Right cardiac atrium (tissue), 5 donors: ENCODE data around the gene DNMT3B. TPM values are rescaled to one million over a fixed set of nuclear protein-coding genes. Genes with fewer than 3 reads are reported as not detected.
A peak's percentile ranks its signal among the peaks of the same experiment; 100 is the strongest.
"Not testable (repeated sequence)": the region's sequence is repeated elsewhere in the genome, so short reads cannot be mapped to it uniquely, and the experiment has no call there.

ENCODE experiments used
- ATAC-seq, 2 donors: fragments of 200-7000 bp; cut with Tn5 transposase; one replicate each; pipeline versions ENCODE4 v1.8.0 to v1.9.1; 2020; ENCODE audit warnings: moderate library complexity in 2 of 2, mild to moderate bottlenecking in 1 of 2
- DNase-seq, 3 donors: peaks; one replicate each; pipeline ENCODE4 v3.0.0-alpha.2; 2020
- H3K27ac ChIP-seq: one replicate; pipeline ENCODE4 v1.5.1; 2013; ENCODE audit warnings: mild to moderate bottlenecking, low read length, control low read depth, moderate library complexity
- H3K27me3 ChIP-seq: one replicate; pipeline ENCODE4 v1.6.1; 2013; ENCODE audit not compliant: control insufficient read depth, insufficient read depth
- H3K4me1 ChIP-seq: one replicate; pipeline ENCODE4 v1.6.1; 2013; ENCODE audit warnings: low read length; ENCODE audit not compliant: control insufficient read depth, insufficient read depth
- H3K4me3 ChIP-seq: one replicate; pipeline ENCODE4 v1.5.1; 2013; ENCODE audit warnings: low read length, control low read depth
- H3K9me3 ChIP-seq: one replicate; pipeline ENCODE4 v1.6.1; 2013; ENCODE audit warnings: low read length; ENCODE audit not compliant: control insufficient read depth
- WGBS: extraction: QIAGEN DNeasy Blood & Tissue Kit; methylation state at CpG from one replicate; pipeline ENCODE4 v1.1.7; 2013; 5-methylcytosine and 5-hydroxymethylcytosine counted together
- intact Hi-C, 4 donors: fragments of 100-400 bp; cut with DNase I; formaldehyde crosslinking; loops; one replicate each; pipeline versions ENCODE4 v1.11.0 to v1.14.0; 2022 to 2023
- polyA plus RNA-seq: library from polyadenylated mRNA; stranded (reverse); fragments of 200-250 nt; gene quantifications from one replicate; pipeline ENCODE4 v1.2.3, GENCODE V29; 2013
- total RNA-seq, 4 donors: library from RNA; stranded (reverse); fragmentation: NEBNext Ultra II Directional; extraction: Animal tissue kit (Norgen Biotek cat#: 25700); gene quantifications; one replicate each; pipeline ENCODE4 v1.2.1, GENCODE V29; 2021
- donor health status: healthy with polysubstance abuse.
- donor health status: DM: no; HTN: yes; CAD: no.
- donor health status: DM: no; HTN: no; CAD: no.
- donor health status: DM: no; HTN: yes; CAD: no; lungs with severe emphysema.
- donor health status: DM: yes; HTN: yes; CAD: no.

The DNMT3B gene
- total and polyA plus RNA-seq, 5 donors, result 0.28 to 0.65 (median 0.57) TPM

DNA sequence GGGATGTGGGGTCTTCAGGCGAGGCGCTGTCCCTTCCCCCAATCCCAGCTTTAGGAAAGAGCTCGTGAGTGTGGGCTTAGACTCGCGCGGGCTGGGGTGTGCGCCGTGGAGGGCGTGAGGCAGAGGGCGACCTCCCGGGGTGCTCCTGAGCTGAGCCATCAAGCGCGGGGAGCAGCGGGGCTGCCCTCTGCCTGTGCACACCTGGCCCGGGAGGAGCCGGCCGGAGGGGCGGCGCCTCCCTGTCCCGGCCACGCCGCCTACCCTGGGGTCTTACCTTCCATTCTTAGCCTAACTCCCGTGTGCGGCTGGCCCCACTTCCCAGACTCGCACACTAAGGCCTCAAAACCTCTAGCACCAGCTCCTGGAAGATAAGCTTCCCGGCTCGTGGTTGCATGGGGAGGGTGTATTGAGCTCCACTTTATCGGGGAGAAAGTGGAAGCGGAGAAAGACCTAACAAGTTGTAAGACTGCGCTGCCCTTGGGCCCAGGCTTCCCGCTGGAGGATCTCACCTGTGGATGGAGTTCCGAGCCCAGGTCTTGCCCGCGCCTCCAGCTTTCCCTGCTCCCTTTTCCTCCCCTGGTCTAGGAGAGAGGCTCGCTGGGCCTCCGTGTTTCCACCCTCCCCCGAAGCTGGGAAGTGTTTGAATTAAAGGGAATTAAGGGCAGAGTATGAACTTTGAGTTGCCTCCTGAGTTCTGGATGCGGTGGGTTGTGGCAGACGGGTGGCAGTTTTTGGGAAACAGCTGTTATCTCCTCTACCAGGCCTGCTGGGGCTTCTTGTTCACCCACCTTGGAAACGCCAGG, 1.2 kb downstream of the DNMT3B start:
- Histone ChIP-seq H3K4me3 (peak overlapping the region; percentile 94), H3K4me1 (no peaks in the 10 kb centered on the region), H3K27me3 (no peaks in the 10 kb centered on the region), H3K9me3 (no peaks in the 10 kb centered on the region), H3K27ac (no peak overlapping the region)
- no peak for DNase-seq
- peak; percentile 12 to 34 for ATAC-seq
- intact Hi-C loops, result no loop called here
- 22% methylated on average over 40 of the region's 40 CpGs for WGBS

DNA sequence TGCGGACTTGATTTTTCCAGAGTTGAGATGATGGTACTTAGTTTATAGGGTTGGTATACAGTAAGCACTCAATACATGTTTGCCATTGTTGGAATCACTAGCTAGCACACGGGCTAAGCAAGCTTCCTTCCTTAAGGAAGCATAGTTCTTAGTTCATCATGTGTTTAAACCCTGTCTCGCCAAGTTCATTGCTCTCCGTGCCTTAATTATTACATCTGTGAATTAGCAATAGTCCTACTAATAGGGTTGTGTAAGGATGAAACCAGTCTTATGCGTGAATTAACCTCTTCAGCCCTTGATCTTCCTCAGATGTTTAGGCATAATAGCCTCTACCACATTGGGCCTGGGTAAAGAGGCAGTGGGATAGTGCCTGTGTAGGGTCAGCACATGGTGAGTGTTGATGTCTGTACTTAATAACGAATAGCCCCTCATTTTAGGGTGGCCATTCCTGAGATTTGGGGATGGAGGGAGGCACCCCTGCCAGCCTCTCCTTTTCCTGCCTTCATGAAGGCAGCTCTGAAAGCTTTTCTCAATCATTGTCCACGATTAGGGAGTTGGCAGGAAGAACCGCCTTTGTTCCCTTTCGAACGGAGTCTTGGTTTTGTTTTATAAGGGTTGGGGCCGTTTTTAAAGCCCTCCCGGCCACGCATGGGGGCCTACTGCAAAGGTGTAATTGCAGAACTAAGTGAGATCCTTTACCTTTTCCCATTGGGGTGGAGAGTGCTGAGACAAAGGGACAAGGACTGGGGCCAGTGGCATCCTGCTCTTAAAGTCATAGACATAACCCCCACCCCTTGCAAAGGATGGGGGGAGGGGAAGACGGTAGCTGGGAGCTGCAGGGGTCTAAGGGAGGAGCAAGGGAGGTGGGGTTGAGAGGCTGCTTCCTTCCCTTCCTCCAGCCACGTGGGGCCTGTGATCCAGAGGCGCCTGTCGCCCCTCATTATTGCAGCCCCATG, 2.1 kb downstream of the DNMT3B start:
- ATAC-seq (no peak), DNase-seq (no peak)
- Histone ChIP-seq H3K27ac (no peak overlapping the region), H3K27me3 (no peaks in the 10 kb centered on the region), H3K4me1 (no peaks in the 10 kb centered on the region), H3K4me3 (no peak overlapping the region), H3K9me3 (no peaks in the 10 kb centered on the region)
- intact Hi-C loops, result no loop called here
- 58% methylated on average over 17 of the region's 17 CpGs for WGBS

DNA sequence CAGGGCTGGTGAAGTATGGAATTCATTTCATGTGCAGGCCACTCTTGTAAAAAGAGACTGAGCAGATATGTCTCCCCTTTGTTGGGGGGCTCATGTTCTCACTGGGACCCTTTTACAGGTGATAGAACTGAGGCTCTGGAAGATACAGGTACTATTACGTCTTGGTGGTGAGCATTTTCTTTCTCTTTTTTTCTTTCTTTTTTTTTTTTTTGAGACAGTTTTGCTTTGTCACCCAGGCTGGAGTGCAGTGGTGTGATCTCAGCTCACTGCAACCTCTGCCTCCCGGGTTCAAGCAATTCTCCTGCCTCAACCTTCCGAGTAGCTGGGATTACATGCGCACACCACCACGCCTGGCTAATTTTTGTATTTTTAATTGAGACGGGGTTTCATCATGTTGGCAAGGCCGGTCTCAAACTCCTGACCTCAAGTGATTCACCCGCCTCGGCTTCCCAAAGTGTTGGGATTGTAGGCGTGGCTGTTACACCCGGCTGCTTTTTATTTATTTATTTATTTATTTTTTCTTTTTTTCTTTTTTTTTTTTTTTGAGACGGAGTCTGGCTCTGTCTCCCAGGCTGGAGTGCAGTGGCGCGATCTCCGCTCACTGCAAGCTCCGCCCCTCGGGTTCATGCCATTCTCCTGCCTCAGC, 3.2 kb downstream of the DNMT3B start:
- WGBS, result 94% methylated on average over 17 of the region's 17 CpGs
- H3K9me3 ChIP-seq, intact Hi-C loops, H3K27ac ChIP-seq, ATAC-seq, DNase-seq, H3K27me3 ChIP-seq, H3K4me3 ChIP-seq, H3K4me1 ChIP-seq: not testable (repeated sequence)

DNA sequence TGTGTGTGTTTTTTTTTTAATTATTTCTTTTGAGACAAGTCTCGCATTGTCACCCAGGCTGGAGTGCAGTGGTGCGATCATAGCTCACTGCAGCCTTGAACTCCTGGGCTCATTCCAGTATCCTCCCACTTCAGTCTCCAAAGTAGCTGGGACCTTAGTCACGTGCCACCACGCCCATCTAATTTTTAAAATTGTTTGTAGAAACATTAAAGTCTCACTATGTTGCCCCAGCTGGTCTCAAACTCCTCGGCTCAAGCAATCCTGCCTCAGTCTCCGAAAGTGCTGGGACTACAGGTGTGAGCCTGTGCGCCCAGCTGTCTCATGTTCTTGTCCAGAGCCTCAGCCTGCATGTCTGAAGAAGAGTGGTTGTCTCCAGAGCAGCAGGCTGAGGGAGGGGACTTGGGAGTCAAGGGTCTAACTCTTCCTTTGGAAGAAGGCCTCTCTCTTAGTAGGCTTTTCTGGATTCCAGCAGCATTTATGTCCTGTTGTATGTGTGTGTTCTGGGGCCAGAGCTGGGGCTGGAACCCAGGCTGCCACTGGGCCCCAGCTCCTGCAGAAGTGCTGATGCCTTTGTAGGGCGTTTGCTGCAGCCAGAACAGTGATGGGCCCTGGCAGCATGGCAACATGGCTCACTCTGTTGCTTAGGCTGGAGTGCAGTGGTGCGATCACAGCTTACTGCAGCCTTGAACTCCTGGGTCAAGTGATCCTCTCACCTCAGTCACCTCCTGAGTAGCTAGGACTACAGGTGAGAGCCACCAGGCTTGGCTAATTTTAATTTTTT, 5.4 kb downstream of the DNMT3B start:
- H3K27ac ChIP-seq, result no peak overlapping the region
- DNase-seq (no peak), ATAC-seq (no peak)
- 91% methylated on average over 9 of the region's 9 CpGs for WGBS
- H3K4me1 ChIP-seq, result no peaks in the 10 kb centered on the region
- intact Hi-C loops, result no loop called here
- no peak overlapping the region for H3K4me3 ChIP-seq
- H3K9me3 ChIP-seq, result no peaks in the 10 kb centered on the region
- no peaks in the 10 kb centered on the region for H3K27me3 ChIP-seq

DNA sequence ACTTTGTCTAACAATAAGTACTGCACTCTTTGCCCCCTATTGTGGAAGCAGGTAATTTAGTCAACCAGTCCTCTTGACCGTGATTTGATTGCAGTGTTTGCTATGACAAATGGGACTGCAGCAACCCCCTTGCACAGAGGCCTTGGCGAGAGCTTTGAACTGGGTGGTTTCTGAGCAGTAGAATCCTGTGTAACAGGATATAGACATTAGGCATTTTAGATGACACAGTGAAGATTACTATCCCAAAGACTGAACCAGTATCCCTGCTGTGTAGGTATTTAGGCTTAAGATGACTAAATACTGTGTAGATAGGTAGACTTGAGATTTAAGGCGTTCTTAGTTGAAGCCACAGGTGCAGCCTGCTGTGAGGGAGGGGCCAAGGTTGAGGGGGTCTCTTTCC, 9.9 kb downstream of the DNMT3B start:
- H3K9me3 ChIP-seq, result no peaks in the 10 kb centered on the region
- ATAC-seq (no peak), DNase-seq (no peak)
- intact Hi-C loops, result no loop called here
- no peak overlapping the region for H3K27ac ChIP-seq
- 93% methylated on average over 3 of the region's 3 CpGs for WGBS
- H3K27me3 ChIP-seq, result no peaks in the 10 kb centered on the region
- peaks cover 4% of the 10 kb centered on the region for H3K4me1 ChIP-seq
- no peak overlapping the region for H3K4me3 ChIP-seq

DNA sequence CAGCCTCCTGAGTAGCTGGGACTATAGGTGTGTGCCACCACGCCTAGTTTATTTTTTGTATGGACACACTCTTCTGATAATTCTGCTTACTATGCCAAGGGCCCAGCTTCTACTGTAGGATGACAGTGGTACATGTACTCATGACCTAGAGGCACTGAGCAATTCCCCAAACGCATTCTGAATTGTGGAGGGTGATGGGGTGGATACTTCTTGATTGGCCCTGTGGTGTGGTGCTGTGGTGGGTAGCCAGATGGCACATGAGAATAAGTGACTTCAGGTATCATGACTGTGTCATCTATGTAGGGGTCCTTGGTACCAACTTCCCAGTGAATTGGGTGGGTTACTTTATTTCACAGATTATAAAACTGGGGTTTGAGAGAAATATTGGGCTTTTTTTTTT, 11.0 kb downstream of the DNMT3B start:
- Histone ChIP-seq H3K27ac (no peak overlapping the region), H3K4me1 (peaks cover 4% of the 10 kb centered on the region), H3K27me3 (no peaks in the 10 kb centered on the region), H3K4me3 (no peak overlapping the region), H3K9me3 (no peaks in the 10 kb centered on the region)
- ATAC-seq (no peak), DNase-seq (no peak)
- 94% methylated on average over 2 of the region's 2 CpGs for WGBS
- intact Hi-C loops, result no loop called here

DNA sequence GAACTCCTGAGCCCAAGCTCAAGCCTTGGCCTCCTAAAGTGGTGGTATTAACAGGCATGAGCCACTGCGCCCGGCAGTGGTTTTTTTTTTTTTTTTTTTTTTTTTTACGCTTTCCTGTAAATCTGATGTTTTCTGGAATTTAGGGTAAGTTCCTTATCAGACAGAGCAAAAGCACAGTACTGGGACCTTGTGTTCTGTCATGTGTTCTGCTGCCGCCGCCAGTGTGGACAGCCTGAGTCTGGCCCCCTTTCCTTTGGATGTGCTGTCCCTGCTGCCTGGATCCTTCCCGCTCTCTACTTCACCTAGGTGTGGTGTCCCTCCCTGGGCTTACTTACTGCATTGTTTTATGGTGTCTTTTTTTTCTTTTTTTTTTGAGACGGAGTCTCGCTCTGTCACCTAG, 11.7 kb downstream of the DNMT3B start:
- H3K27me3 ChIP-seq, result no peaks in the 10 kb centered on the region
- no peak overlapping the region for H3K4me3 ChIP-seq
- 93% methylated on average over 8 of the region's 8 CpGs for WGBS
- H3K4me1 ChIP-seq, result peaks cover 4% of the 10 kb centered on the region
- no peak overlapping the region for H3K27ac ChIP-seq
- intact Hi-C loops, result no loop called here
- DNase-seq (no peak), ATAC-seq (no peak)
- H3K9me3 ChIP-seq, result no peaks in the 10 kb centered on the region

DNA sequence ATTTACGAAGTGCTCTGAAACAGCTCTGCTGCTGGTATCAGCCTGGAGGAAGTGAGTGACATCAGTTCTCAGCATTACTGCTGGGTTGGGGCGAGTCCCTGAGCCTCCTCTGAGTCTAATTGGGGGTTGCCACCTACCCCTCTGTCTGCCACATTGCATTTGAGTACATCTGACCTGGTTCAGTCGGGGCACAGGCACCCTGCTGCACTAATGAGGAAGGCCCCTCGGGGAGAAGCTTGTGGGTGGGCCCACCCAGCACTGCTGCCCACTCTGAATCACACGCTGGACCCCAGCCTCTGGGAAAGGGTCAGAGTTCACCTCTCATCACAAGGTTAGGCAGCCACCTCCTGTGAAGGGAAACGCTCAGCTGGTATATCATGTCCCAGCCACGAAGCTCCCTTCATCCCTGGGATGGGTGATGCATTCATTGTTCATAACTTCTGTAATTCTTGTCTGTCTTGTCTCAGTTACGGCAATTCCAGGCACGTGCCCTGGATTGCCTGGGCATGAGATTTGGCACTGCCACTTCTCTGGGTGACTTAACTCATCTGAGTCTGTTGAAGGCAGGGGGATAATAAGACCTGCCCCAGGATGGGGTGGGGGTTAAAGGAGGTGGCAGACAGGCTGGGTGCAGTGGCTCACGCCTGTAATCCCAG, 13.3 kb downstream of the DNMT3B start:
- Histone ChIP-seq H3K4me3 (no peak overlapping the region), H3K27ac (no peak overlapping the region), H3K9me3 (no peaks in the 10 kb centered on the region), H3K4me1 (peaks cover 4% of the 10 kb centered on the region), H3K27me3 (no peaks in the 10 kb centered on the region)
- WGBS, result 83% methylated on average over 10 of the region's 10 CpGs
- DNase-seq, result no peak
- ATAC-seq, result no peak
- intact Hi-C loops, result loop anchor here in 2 of 4 donors (5.0 kb wide), 1 partner anchor 98 kb away; no protein-coding TSS in a partner anchor

DNA sequence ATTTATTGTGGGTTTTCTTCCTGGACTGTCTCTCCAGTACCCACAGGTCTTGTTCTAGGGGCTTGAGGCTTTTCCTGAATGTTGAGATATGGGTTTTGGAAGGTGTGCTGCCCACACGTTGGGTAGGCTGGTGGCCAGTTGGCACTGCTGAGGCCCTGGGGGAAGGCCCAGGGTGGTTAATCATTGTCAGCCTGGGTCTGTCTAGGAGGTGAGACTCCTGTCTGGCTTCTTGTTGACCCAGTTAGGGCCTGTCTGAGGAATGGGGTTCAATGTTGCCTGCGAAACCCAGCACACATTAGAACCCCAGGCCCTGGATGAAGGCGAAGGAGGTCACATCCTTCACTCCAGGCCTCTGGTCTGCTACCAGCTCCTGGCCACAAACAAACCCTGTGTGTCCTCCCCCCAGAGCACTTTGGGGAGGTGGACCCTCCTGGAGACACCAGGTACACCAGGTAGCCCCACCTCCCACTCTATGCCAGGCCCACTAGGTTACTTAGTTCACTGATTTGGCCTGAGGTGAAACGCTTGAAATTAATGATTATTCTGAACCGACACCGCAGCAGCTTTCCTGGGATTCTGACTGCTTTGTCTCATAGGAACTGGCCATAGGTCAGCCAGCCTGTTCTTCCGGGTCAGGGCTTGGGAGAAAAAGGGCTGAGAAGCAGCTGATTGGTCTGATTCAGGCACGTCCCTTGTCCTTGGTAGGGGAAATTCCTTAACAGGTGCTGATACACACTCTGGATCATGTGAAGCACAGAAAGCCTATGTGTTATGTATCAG, 15.2 kb downstream of the DNMT3B start:
- H3K27ac ChIP-seq, result no peak overlapping the region
- H3K9me3 ChIP-seq, result no peaks in the 10 kb centered on the region
- WGBS, result 89% methylated on average over 8 of the region's 8 CpGs
- peaks cover 4% of the 10 kb centered on the region for H3K4me1 ChIP-seq
- H3K27me3 ChIP-seq, result no peaks in the 10 kb centered on the region
- no peak for DNase-seq
- H3K4me3 ChIP-seq, result no peak overlapping the region
- intact Hi-C loops, result loop anchor here in 2 of 4 donors (5.0 kb wide), 1 partner anchor 100 kb away; no protein-coding TSS in a partner anchor
- ATAC-seq, result no peak
